Endodermal cell (in vitro differentiated cells): ENCODE measurements around the gene ROR2. TPM values are rescaled to one million over a fixed set of nuclear protein-coding genes. Genes with fewer than 3 reads are reported as not detected.

Source experiments
- DNase-seq: peaks from one replicate; pipeline ENCODE4 v3.0.0-alpha.2; 2017
- H3K27ac ChIP-seq: 2 replicates; pipeline ENCODE4 v1.5.1; 2013; ENCODE audit warnings: mild to moderate bottlenecking, low read depth, low read length, moderate library complexity
- H3K27me3 ChIP-seq: 2 replicates; pipeline ENCODE4 v1.6.1; 2013; ENCODE audit warnings: mild to moderate bottlenecking, low read length, moderate library complexity; ENCODE audit not compliant: insufficient read depth, control insufficient read depth, poor library complexity, severe bottlenecking
- H3K36me3 ChIP-seq: 2 replicates; pipeline ENCODE4 v1.7.0; 2013; ENCODE audit warnings: mild to moderate bottlenecking, low read length, moderate library complexity; ENCODE audit not compliant: control insufficient read depth, insufficient read depth
- H3K4me1 ChIP-seq: one replicate; pipeline ENCODE4 v1.7.0; 2013; ENCODE audit warnings: low read length; ENCODE audit not compliant: control insufficient read depth, insufficient read depth
- H3K4me3 ChIP-seq: 2 replicates; pipeline ENCODE4 v1.5.1; 2013; ENCODE audit warnings: mild to moderate bottlenecking, low read length, moderate library complexity
- H3K9ac ChIP-seq: 2 replicates; pipeline ENCODE4 v1.6.1; 2013; ENCODE audit warnings: mild to moderate bottlenecking, low read length, moderate library complexity; ENCODE audit not compliant: poor library complexity, severe bottlenecking; ENCODE audit errors: extremely low read depth
- H3K9me3 ChIP-seq: 2 replicates; pipeline ENCODE4 v1.6.1; 2013; ENCODE audit warnings: mild to moderate bottlenecking, low read length, moderate library complexity; ENCODE audit not compliant: control insufficient read depth
- H3K27ac Mint-ChIP-seq: 2 replicates; pipeline ENCODE4 v1.8.0; 2020; ENCODE audit warnings: mixed read lengths
- H3K27me3 Mint-ChIP-seq: 2 replicates; pipeline ENCODE4 v1.8.0; 2021; ENCODE audit warnings: mild to moderate bottlenecking, mixed read lengths; ENCODE audit not compliant: insufficient read depth
- H3K36me3 Mint-ChIP-seq: 2 replicates; pipeline ENCODE4 v1.8.0; 2020; ENCODE audit warnings: low read depth, mixed read lengths
- H3K4me1 Mint-ChIP-seq: 2 replicates; pipeline ENCODE4 v1.8.0; 2020; ENCODE audit warnings: mixed read lengths
- H3K4me3 Mint-ChIP-seq: 2 replicates; pipeline ENCODE4 v1.8.0; 2020; ENCODE audit warnings: mild to moderate bottlenecking, moderate library complexity, mixed read lengths
- H3K9me3 Mint-ChIP-seq: 2 replicates; pipeline ENCODE4 v1.8.0; 2020; ENCODE audit warnings: mild to moderate bottlenecking, mixed read lengths
- CTCF ChIP-seq: fragments of 200-600 bp; sonication (generic); conservative IDR thresholded peaks from 2 replicates; pipeline ENCODE4 v1.5.0; 2021; ENCODE audit warnings: antibody characterized with exemption, mild to moderate bottlenecking
- WGBS, 2 experiments: methylation state at CpG; one replicate each; pipeline versions ENCODE4 v1.1.5 to v1.1.7; 2013; ENCODE audit warnings: missing lambda C conversion rate in 2 of 2, mixed read lengths in 1 of 2; ENCODE audit not compliant: insufficient coverage in 1 of 2, insufficient read length in 1 of 2; 5-methylcytosine and 5-hydroxymethylcytosine counted together
- total RNA-seq, 2 donors: library from RNA; stranded (reverse); fragmentation: NEBNext Ultra II Directional in 1 of 2; extraction: Animal tissue kit (Norgen Biotek cat#: 25700) in 1 of 2; gene quantifications; 2 replicates in 1 of 2; 3 replicates in 1 of 2; pipeline ENCODE4 v1.2.1, GENCODE V29; 2021

Gene ROR2
- total RNA-seq, 2 donors from 2014 or later: 104 to 160 TPM

GRCh38 chr9:91835216-91835615 is 114.8 kb downstream of the ROR2 start:
- no peaks in the 10 kb centered on the region for H3K27me3 Mint-ChIP-seq
- Histone ChIP-seq H3K27ac (no peak overlapping the region), H3K9ac (no peak overlapping the region), H3K9me3 (no peaks in the 10 kb centered on the region), H3K4me3 (no peak overlapping the region), H3K27me3 (no peaks in the 10 kb centered on the region), H3K36me3 (peaks cover 61% of the 10 kb centered on the region), H3K4me1 (peaks cover 22% of the 10 kb centered on the region)
- no peak for TF ChIP-seq CTCF
- peaks cover 48% of the 10 kb centered on the region for H3K4me1 Mint-ChIP-seq
- peaks cover 15% of the 10 kb centered on the region for H3K36me3 Mint-ChIP-seq
- WGBS, 2 experiments: 92 to 95% methylated on average over 5 of the region's 5 CpGs
- no peak overlapping the region for H3K27ac Mint-ChIP-seq
- no peak for DNase-seq
- H3K4me3 Mint-ChIP-seq: no peak overlapping the region
- no peaks in the 10 kb centered on the region for H3K9me3 Mint-ChIP-seq

DNA sequence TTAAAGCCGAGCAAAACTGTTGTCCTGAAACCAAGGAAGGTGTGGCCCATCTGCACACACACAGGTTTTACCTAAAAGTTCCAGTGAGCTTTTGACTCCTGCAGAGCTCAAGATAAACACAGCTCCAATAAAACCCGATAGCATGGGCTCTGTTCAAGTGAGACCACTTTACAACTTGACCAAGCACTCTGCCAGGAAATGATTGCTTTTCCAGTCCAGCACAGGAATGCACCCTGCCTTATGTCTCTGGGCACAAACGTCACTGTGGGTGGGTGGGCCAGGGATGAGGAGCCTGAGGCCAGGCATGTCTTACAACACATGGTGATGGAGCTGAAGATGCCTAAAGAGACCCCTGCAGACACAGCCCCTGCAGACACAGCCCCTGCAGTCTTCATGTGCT is 115.3 kb downstream of the ROR2 start:
- Histone ChIP-seq H3K9ac (no peak overlapping the region), H3K27me3 (no peaks in the 10 kb centered on the region), H3K9me3 (no peaks in the 10 kb centered on the region), H3K4me3 (no peak overlapping the region), H3K36me3 (peaks cover 61% of the 10 kb centered on the region), H3K27ac (no peak overlapping the region), H3K4me1 (peaks cover 19% of the 10 kb centered on the region)
- H3K27ac Mint-ChIP-seq: no peak overlapping the region
- WGBS, 2 experiments: 88 to 100% methylated on average over 2 to 3 of the region's 3 CpGs
- DNase-seq: no peak
- peaks cover 19% of the 10 kb centered on the region for H3K36me3 Mint-ChIP-seq
- no peak overlapping the region for H3K4me3 Mint-ChIP-seq
- H3K4me1 Mint-ChIP-seq: peaks cover 46% of the 10 kb centered on the region
- TF ChIP-seq CTCF: no peak
- no peaks in the 10 kb centered on the region for H3K9me3 Mint-ChIP-seq
- H3K27me3 Mint-ChIP-seq: no peaks in the 10 kb centered on the region

DNA sequence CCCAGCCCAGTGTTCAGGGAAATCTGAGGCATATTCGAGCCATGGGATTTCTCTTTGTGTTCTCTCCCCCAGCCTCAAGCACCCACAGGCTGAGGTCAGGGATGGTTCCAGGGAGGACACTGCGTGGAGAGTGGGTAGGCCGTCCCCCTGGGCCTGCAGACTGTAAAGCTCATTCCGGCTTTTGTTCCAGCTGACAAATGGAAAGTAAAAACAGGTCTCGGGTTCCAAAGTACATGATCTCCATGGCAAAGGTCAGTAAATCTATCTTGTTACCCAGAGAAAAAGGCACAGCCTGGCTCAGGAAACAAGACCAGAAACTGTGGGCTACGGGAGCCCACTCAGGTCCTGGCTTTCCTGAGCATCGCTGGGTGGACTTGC is 116.2 kb downstream of the ROR2 start:
- peak overlapping the region; percentile 72 for H3K27ac Mint-ChIP-seq
- Histone ChIP-seq H3K4me1 (peaks cover 19% of the 10 kb centered on the region), H3K27ac (peak overlapping the region; percentile 67), H3K36me3 (peaks cover 61% of the 10 kb centered on the region), H3K9me3 (no peaks in the 10 kb centered on the region), H3K9ac (no peak overlapping the region), H3K4me3 (no peak overlapping the region), H3K27me3 (no peaks in the 10 kb centered on the region)
- no peak for TF ChIP-seq CTCF
- 83 to 90% methylated on average over 7 of the region's 7 CpGs for WGBS, 2 experiments
- DNase-seq: no peak
- no peak overlapping the region for H3K4me3 Mint-ChIP-seq
- peaks cover 42% of the 10 kb centered on the region for H3K4me1 Mint-ChIP-seq
- no peaks in the 10 kb centered on the region for H3K27me3 Mint-ChIP-seq
- peaks cover 23% of the 10 kb centered on the region for H3K36me3 Mint-ChIP-seq
- H3K9me3 Mint-ChIP-seq: no peaks in the 10 kb centered on the region
